Stimulated activated CD8-positive, alpha-beta memory T cell treated with anti-CD3 and anti-CD28 coated beads, Interleukin-2, amount 100 ng/mL, for 48 hours (primary cell): ENCODE data around the gene PFKP.
"Not testable (repeated sequence)": the region's sequence is repeated elsewhere in the genome, so short reads cannot be mapped to it uniquely, and the experiment has no call there.

Source experiments
- DNase-seq, 2 donors: peaks; one replicate each; pipeline ENCODE4 v3.0.0-alpha.2; 2020; ENCODE audit warnings: low read depth in 2 of 2

Gene PFKP

GRCh38 chr10:3154666-3155065 is 87.3 kb downstream of the PFKP start:
- no peak for DNase-seq

DNA sequence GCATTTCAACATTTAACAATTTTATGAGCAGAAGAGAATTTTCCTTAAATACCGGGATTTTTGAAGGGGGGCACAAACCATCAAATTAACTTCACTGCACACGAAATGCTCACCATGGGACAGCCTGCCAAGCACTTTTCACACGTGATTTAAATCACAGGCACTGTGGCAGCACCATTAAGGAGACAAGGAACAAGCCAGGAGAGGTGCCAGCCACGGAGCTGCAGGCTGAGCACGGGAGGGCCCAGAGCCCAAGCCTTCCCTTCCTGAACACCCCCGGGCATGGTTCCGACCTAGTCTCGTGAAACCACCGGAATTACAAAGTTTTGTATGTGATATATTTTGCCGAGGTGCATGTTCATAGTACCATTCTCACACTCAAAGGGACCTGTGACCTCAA is 91.8 kb downstream of the PFKP start:
- no peak for DNase-seq

DNA sequence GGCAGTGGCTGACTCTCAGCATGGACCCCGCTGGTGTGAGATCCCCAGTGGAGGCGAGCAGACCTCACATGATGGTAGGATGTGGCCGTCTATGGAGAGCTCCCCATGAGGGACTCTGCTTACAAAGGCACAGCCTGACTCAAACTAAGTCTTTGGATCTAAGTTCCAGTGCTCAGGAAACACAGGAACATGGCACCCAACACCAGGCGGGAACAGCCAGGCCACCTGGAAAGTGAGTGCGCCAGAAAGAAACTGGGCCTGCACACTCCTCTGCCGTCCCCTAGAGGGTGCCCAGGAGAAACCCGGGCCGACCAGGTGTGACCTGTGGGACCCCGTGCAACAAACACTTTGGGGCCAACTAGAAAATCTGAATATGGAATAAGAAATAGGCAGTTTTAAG is 95.2 kb downstream of the PFKP start:
- DNase-seq = no peak

DNA sequence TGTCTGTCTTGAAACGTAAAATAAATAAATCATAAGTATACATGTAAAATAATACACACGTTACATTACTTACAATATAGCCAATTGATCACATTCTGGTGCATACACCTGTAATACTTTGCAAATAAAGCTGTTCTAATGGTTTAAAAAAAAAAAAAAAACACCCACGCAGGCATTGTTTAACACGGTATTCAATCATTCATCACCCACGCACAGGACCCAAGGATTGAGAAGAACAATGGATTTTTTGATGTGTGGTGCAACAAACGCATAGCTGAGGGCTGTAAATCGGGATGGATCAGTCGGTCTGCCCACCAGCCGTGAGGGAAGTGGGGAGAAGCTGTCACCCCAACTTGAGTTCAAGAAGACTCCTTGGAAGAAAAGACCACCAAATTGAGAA is 96.5 kb downstream of the PFKP start:
- no peak for DNase-seq

DNA sequence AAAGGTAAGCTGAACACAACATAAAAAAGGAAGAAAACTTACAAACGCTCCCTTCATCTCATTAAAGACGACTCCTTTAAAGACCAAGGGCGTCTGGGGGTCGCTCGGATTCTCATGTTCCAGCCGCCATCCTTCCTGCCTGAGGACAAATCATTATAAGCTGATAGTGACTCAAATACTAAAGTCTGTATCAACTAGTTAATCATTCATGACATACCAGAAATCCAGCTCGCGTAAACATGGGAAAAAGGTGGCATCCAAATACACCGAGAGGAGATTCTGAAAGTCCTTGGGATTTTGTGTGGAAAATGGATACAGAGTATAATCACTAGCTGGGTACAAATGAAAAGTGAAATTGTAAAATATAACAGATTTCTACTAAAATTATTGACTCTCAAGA is 97.8 kb downstream of the PFKP start:
- DNase-seq = no peak

DNA sequence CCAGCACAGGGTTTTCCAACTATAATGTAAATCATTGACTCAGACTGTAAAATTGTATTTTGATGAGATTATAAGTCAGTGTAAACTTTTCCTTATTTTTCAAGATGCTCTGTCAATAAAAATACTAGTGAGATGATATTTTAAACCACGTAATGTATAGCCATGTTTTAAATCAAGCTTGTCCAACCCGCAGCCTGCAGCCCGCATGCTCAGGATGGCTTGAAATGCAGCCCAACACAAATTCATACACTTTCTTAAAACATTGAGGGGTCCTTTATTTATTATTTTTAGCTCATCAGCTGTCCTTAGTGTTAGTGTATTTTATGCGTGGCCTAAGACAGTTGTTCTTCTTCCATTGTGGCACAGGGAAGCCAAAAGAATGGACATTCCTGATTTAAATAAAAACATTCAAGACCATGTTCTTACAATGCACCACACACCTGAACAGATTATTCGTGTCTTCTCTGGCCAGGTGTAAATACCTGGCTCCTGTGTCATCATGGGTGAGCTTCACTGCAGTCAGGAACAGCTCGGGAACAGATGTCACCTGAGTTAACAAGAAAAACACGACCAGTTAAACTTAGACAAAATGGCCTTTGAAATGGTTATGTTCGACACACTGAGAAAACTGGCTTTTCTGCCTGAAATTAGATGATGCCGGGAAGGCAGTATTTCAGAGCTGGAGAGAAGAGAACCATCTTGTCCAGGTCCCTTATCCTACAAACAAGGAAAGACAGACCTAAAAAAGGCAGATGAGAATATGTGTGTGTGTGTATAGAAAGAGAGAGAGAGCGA is 99.3 kb downstream of the PFKP start:
- DNase-seq = no peak

- no peak for DNase-seq
Observed at GRCh38 chr10:3167611-3168330, 100.4 kb downstream of the PFKP start.

- no peak for DNase-seq
Observed at GRCh38 chr10:3169271-3169670, 101.9 kb downstream of the PFKP start.

DNA sequence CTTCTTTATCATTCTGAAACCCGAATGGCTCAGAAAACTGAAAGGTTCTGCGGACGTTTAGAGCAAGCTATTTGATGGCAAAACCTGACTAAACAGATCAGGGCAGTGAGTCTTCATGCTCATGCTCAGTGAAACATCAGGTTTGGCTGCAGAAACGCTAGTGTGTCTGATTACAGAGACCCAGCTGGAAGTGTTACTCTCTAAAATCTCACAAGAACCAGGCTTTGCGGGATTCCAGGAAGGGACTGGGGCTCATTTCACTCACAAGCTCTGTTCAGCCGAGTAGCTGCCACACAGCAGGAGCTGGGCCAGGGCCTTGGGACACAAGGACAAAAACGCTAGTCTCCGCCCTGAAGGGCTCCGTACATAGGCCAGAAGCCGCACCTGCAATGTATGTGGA is 102.3 kb downstream of the PFKP start:
- no peak for DNase-seq

DNA sequence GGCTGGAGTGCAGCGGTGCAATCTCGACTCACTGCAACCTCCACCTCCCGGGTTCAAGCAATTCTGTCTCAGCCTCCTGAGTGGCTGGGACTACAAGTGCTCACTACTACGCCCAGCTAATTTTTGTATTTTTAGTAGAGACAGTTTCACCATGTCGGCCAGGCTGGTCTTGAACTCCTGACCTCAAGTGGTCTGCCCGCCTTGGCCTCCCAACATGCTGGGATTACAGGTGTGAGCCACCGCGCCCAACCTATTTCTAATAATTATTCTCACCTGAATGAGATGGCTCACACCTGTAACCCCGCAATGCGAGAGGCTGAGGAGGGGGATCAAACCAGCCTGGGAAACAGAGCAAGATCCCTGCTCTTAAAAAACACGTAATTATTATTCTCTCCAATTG is 104.1 kb downstream of the PFKP start:
- not testable (repeated sequence) for DNase-seq

DNA sequence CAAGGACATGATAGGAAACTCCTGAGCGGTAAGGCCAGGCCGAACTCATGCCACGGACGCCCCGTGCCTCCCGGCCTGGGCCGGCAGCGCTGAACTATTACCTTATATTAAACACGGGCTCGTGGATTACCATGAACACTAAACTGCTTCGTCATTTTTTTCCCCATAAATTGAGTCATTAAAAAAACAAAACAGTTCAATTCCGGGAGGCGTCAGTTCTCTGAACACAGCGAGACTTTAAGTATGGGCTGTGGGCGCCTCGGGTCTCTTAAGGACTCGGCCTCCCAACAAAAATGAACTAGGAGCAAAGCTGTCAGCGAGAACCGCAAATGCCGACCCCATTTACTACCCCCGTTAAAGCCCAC is 104.7 kb downstream of the PFKP start:
- DNase-seq = peak in 1 of 2 donors; percentile 28

GRCh38 chr10:3172446-3173170 is 105.3 kb downstream of the PFKP start, which contains the start of gene PITRM1:
PITRM1 (minus strand) TSS chr10:3172782; CDS start chr10:3172772, 10 bp downstream.
- peak; percentile 98 to 99 for DNase-seq

- peak; percentile 57 to 74 for DNase-seq
Observed at GRCh38 chr10:3173171-3173878, 106.0 kb downstream of the PFKP start.

DNA sequence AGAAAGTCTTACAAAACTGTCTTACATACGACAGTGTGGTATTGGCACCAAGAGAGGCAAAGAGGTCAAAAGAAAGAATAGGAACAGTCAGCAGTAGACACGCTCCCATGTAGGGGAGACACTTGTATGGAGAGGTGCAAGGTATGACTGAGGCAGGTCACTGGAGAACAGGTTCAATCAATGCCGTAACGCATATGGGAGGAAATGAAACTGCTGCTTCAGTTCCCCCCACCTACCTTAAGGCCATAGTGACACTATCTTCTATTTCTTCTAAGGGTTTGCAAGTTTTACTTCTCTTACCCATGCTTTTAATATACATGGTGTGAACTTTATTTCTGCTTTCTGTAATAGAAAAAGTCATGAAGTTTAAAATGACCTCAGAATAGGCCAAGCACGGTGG is 110.7 kb downstream of the PFKP start:
- no peak for DNase-seq

DNA sequence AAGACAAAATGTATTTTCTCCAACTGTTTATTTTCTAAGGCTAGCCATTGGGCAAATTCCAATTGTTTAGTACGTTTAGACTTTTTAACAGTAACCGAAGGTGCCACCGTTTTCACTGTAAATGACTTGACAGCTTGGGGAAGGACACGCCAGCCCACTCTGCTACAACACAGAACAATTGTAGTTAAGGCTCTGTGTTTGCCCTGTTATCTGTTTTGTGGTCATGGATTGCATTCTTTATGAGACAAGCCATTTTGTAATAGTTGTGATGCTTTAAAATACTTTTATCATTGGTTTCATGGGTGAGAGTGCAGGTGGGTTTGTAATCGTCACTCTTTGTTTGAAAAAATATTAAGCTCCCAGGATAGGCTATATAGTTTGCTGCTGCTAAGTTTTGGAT is 111.8 kb downstream of the PFKP start:
- DNase-seq = no peak

GRCh38 chr10:3180355-3181025 is 113.1 kb downstream of the PFKP start:
- DNase-seq = no peak

DNA sequence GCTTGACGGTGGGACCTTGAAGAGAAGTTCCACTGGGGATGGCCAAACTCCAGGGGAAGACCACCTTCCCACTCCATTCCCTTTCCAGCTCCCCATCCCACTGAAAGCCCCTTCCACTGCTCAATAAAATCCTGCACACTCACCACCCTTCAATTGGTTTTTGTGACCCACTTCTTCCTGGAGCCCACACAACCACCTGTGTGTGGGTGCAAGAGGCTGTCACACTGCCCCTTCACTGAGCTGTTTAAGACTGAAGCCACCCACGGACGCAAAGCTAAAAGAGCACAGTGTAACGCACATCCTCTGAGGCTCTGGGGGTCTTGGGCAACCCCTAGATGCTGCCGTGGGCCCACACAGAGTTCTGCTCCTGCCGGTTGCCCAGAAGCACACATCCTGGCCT is 118.0 kb downstream of the PFKP start:
- no peak for DNase-seq

- DNase-seq = no peak
Observed at GRCh38 chr10:3186368-3186767, 119.0 kb downstream of the PFKP start.
